Measurements from ENCODE around the gene LINC00237.

DNA sequence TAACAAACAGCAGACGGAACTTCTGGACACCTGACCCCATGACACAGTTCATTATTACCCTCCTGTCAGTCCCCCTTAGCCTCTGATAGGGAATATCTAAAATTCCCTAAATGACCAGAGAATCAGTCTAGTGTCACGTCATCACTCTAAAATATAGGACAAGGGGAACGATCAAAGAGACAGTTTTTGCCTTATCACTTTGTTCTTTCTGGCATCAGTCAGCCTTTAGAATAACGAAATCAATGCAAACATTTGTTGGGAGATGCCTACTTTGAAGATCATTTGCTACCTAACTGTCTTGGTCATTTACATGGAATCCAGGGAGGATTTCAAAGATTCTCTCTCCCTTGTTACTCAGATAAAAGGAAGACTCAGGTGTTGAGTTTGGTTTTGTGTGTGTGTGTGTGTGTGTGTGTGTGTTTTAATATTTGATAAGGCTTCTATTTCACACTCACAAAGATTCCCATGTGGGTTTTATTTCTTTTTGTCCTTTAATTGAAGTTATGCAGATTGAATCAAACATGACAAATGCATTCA is 28.3 kb downstream of the LINC00237 start:
- TF ChIP-seq REST (IDR thresholded peaks at IDR 0.05) (no peak), CTCF (IDR thresholded peaks at IDR 0.05; ENCODE audit: low read depth, low read length, missing input control) (no peak), RAD21 (IDR thresholded peaks at IDR 0.05) (no peak), HNF4A (conservative IDR thresholded peaks at IDR 0.05) (no peak), GABPA (IDR thresholded peaks at IDR 0.05 in 1 of 2, conservative IDR thresholded peaks at IDR 0.05 in 1 of 2) (no peak), YY1 (IDR thresholded peaks at IDR 0.05) (no peak), TAF1 (conservative IDR thresholded peaks at IDR 0.05) (no peak), ZBTB33 (IDR thresholded peaks at IDR 0.05) (no peak), SP1 (IDR thresholded peaks at IDR 0.05) (no peak), NR2F2 (IDR thresholded peaks at IDR 0.05) (no peak)
- TF ChIP-seq, protein P1, sequence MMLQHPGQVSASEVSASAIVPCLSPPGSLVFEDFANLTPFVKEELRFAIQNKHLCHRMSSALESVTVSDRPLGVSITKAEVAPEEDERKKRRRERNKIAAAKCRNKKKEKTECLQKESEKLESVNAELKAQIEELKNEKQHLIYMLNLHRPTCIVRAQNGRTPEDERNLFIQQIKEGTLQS (IDR thresholded peaks at IDR 0.05) = no peak
- TF ChIP-seq, protein P2, sequence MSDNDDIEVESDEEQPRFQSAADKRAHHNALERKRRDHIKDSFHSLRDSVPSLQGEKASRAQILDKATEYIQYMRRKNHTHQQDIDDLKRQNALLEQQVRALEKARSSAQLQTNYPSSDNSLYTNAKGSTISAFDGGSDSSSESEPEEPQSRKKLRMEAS (IDR thresholded peaks at IDR 0.05) = no peak
